ENCODE data around the gene COPG1. TPM values are rescaled to one million over a fixed set of nuclear protein-coding genes. Genes with fewer than 3 reads are reported as not detected.

COPG1 gene
- total RNA-seq, 1 donor from 2014 or later: 276 TPM

DNA sequence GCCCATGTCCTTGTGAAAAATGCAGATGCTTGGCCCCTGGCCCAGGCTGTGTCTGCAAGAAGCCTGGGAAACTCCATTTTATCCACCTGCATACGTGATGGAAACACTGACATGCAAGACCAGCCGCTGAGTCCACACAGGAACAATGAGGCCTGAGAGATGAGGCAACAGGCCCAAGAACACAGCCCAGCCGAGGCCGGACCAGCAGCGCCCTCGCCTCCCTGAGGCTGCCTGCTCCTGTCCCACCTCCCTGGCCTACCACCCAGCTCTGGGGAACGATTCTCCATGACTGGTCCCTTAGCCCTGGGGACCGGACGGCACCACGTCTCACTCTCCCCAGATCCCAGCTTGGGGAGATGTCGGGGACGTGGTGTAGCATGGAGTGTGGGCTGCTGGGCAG, 76.7 kb downstream of the COPG1 start:
- H3K9me3 Mint-ChIP-seq (ENCODE audit: low read depth): no peaks in the 10 kb centered on the region
- H3K27me3 Mint-ChIP-seq (ENCODE audit: low read depth): no peaks in the 10 kb centered on the region
- H3K27ac Mint-ChIP-seq (ENCODE audit: unreplicated experiment): no peak overlapping the region
- no peaks in the 10 kb centered on the region for H3K36me3 Mint-ChIP-seq (ENCODE audit: low read depth)
- no peak overlapping the region for H3K4me3 Mint-ChIP-seq (ENCODE audit: unreplicated experiment)
- TF ChIP-seq, protein P1, sequence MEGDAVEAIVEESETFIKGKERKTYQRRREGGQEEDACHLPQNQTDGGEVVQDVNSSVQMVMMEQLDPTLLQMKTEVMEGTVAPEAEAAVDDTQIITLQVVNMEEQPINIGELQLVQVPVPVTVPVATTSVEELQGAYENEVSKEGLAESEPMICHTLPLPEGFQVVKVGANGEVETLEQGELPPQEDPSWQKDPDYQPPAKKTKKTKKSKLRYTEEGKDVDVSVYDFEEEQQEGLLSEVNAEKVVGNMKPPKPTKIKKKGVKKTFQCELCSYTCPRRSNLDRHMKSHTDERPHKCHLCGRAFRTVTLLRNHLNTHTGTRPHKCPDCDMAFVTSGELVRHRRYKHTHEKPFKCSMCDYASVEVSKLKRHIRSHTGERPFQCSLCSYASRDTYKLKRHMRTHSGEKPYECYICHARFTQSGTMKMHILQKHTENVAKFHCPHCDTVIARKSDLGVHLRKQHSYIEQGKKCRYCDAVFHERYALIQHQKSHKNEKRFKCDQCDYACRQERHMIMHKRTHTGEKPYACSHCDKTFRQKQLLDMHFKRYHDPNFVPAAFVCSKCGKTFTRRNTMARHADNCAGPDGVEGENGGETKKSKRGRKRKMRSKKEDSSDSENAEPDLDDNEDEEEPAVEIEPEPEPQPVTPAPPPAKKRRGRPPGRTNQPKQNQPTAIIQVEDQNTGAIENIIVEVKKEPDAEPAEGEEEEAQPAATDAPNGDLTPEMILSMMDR (IDR thresholded peaks at IDR 0.05): no peak
- no peak for DNase-seq (ENCODE audit: low spot score)
- no peaks in the 10 kb centered on the region for H3K4me1 Mint-ChIP-seq (ENCODE audit: low read depth)

- Mint-ChIP-seq H3K27ac (ENCODE audit: unreplicated experiment) (no peak overlapping the region), H3K4me3 (ENCODE audit: unreplicated experiment) (no peak overlapping the region), H3K27me3 (ENCODE audit: low read depth) (no peaks in the 10 kb centered on the region), H3K36me3 (ENCODE audit: low read depth) (no peaks in the 10 kb centered on the region), H3K4me1 (ENCODE audit: low read depth) (no peaks in the 10 kb centered on the region), H3K9me3 (ENCODE audit: low read depth) (no peaks in the 10 kb centered on the region)
- TF ChIP-seq, protein P1 (IDR thresholded peaks at IDR 0.05): no peak
- DNase-seq (ENCODE audit: low spot score): no peak
These were observed 77.2 kb downstream of the COPG1 start for GRCh38 chr3:129326595-129326994.

Small RNA genes lying within 50 kb of the gene (microRNA-seq; reads per million reads assigned to microRNA genes)
- gene MIR6826 (ENCODE audit: borderline number of aligned reads): not detected

Other genes with a start within 250 kb of the COPG1 start
- 0.13 TPM in 1 of 3 replicates, not detected in the others for gene EFCC1, start 248.3 kb upstream of the COPG1 start, total RNA-seq
- not detected in 3 replicates for gene GP9, start 188.8 kb upstream of the COPG1 start, total RNA-seq
- 19.1 to 29.7 TPM (median 26.3 TPM) in 3 replicates for gene RAB43, start 127.8 kb upstream of the COPG1 start, total RNA-seq
- 31.3 to 44.7 TPM (median 31.9 TPM) in 3 replicates for gene ISY1, start 88.5 kb upstream of the COPG1 start, total RNA-seq
- gene CNBP, start 65.7 kb upstream of the COPG1 start, total RNA-seq: 130 to 158 TPM (median 138 TPM) in 3 replicates
- gene HMCES, start 29.3 kb downstream of the COPG1 start, total RNA-seq: 21.6 to 25.9 TPM (median 22.7 TPM) in 3 replicates
- 0.10 TPM in 1 of 3 replicates, not detected in the others for gene EFCAB12, start 179.0 kb downstream of the COPG1 start, total RNA-seq
- gene MBD4, start 190.3 kb downstream of the COPG1 start, total RNA-seq: 20.0 to 29.5 TPM (median 20.6 TPM) in 3 replicates
- gene IFT122, start 190.6 kb downstream of the COPG1 start, total RNA-seq: 16.2 to 29.1 TPM (median 17.5 TPM) in 3 replicates

Measured in chondrocyte (in vitro differentiated cells).